K562 (cell line): ENCODE data around the gene TPRG1L. TPM values are rescaled to one million over a fixed set of nuclear protein-coding genes. Genes with fewer than 3 reads are reported as not detected.

Experiments
- ATAC-seq: fragments of 200-7000 bp; cut with Tn5 transposase; 3 replicates; pipeline ENCODE4 v1.9.1; 2020; ENCODE audit warnings: moderate library complexity
- BruUV-seq: library from RNA; stranded (reverse); fragments of 400-500 nt; replicated peaks from 2 replicates; lab custom pipeline; 2021; lab: Mats Ljungman, UMichigan
- CTCF ChIA-PET: fragments of 300-600 bp; formaldehyde crosslinking; extraction: SDS; loops from one replicate; lab custom pipeline; 2021; ENCODE audit warnings: low intra/inter-chr PET ratio; lab: Yijun Ruan, JAX
- POLR2A ChIA-PET: fragments of 300-600, 350-650 bp; sonication (Branson Sonifier 250); formaldehyde crosslinking; extraction: SDS; loops from one replicate; lab custom pipeline; 2021; ENCODE audit warnings: antibody characterized with exemption, inconsistent platforms; lab: Yijun Ruan, JAX
- DNase-seq, 4 experiments: peaks; one replicate each; pipeline versions ENCODE4 v3.0.0 to v3.0.0-alpha.2; 2011 to 2018; ENCODE audit warnings: low spot score in 3 of 4, mixed read lengths in 3 of 4; ENCODE audit errors: extremely low read depth in 1 of 4
- FAIRE-seq: peaks from 2 replicates; lab custom pipeline; 2011; peaks lifted over from hg19 to GRCh38; lab: Jason Lieb, UNC
- H2AFZ ChIP-seq: 2 replicates; pipeline ENCODE4 v1.6.0; 2011; ENCODE audit warnings: low read depth, low read length, control low read depth, inconsistent platforms
- H3K27ac ChIP-seq: fragments of 200-600 bp; 3 replicates; pipeline ENCODE4 v1.8.0; 2011; ENCODE audit warnings: low read depth, mild to moderate bottlenecking, control low read depth, inconsistent platforms, low read length, moderate library complexity, mixed read lengths; ENCODE audit errors: extremely low read depth
- H3K27me3 ChIP-seq, 2 experiments: fragments of 300-600 bp in 1 of 2; 2 replicates in 1 of 2; 3 replicates in 1 of 2; pipeline versions ENCODE4 v1.6.0 to v1.8.0; 2011; ENCODE audit warnings: inconsistent platforms in 2 of 2, low read length in 2 of 2, mild to moderate bottlenecking in 1 of 2, mixed read lengths in 1 of 2, moderate library complexity in 1 of 2; ENCODE audit not compliant: control insufficient read depth in 2 of 2, insufficient read depth in 2 of 2
- H3K36me3 ChIP-seq: fragments of 300-600 bp; 3 replicates; pipeline ENCODE4 v1.8.0; 2011; ENCODE audit warnings: mild to moderate bottlenecking, low read length, inconsistent platforms; ENCODE audit not compliant: control insufficient read depth, insufficient read depth
- H3K4me1 ChIP-seq, 2 experiments: fragments of 200-600 bp in 1 of 2; replicated peaks in 1 of 2; 2 replicates in 1 of 2; 3 replicates in 1 of 2; pipeline versions ENCODE4 v1.5.1 to v1.8.0; 2011; ENCODE audit warnings: inconsistent platforms in 2 of 2, low read length in 2 of 2, mild to moderate bottlenecking in 1 of 2, mixed read lengths in 1 of 2, moderate library complexity in 1 of 2; ENCODE audit not compliant: control insufficient read depth in 2 of 2, insufficient read depth in 2 of 2
- H3K4me2 ChIP-seq: 2 replicates; pipeline ENCODE4 v1.6.1; 2011; ENCODE audit warnings: low read length, control low read depth, inconsistent platforms, mixed read lengths; ENCODE audit not compliant: insufficient read depth
- H3K4me3 ChIP-seq: fragments of 200-600 bp; sonication (generic), shearing (Covaris generic); 2 replicates; pipeline ENCODE4 v1.5.1; 2016; ENCODE audit warnings: control low read depth, inconsistent platforms
- H3K79me2 ChIP-seq: fragments of 200-600 bp; 3 replicates; pipeline ENCODE4 v1.8.0; 2011; ENCODE audit warnings: low read length, inconsistent platforms; ENCODE audit not compliant: control insufficient read depth, insufficient read depth
- H3K9ac ChIP-seq, 2 experiments: 2 replicates each; pipeline versions ENCODE4 v1.6.0 to v1.6.1; 2011; ENCODE audit warnings: low read depth in 2 of 2, low read length in 2 of 2, control low read depth in 1 of 2, inconsistent platforms in 1 of 2, mild to moderate bottlenecking in 1 of 2, mixed read lengths in 1 of 2; ENCODE audit not compliant: insufficient read depth in 1 of 2
- H3K9me1 ChIP-seq: one replicate; pipeline ENCODE4 v1.6.0; 2011; ENCODE audit warnings: inconsistent platforms, mild to moderate bottlenecking, low read length, moderate library complexity; ENCODE audit not compliant: control insufficient read depth, insufficient read depth
- H3K9me3 ChIP-seq: replicated peaks from 2 replicates; pipeline ENCODE4 v1.5.1; 2011; ENCODE audit warnings: low read depth, low read length, inconsistent platforms; ENCODE audit not compliant: control insufficient read depth, insufficient read depth
- H4K20me1 ChIP-seq: replicated peaks from 2 replicates; pipeline ENCODE4 v1.6.1; 2011; ENCODE audit warnings: low read length, inconsistent platforms, mixed read lengths; ENCODE audit not compliant: control insufficient read depth, insufficient read depth
- ESRRA ChIP-seq: fragments of 450-650 bp; IDR thresholded peaks from 2 replicates; pipeline ENCODE4 v1.6.1; 2014; ENCODE audit warnings: low read depth, mild to moderate bottlenecking, moderate library complexity, borderline replicate concordance
- GATAD2B ChIP-seq: fragments of 450-650 bp; IDR thresholded peaks from 2 replicates; pipeline ENCODE4 v1.6.1; 2017; ENCODE audit warnings: mild to moderate bottlenecking, borderline replicate concordance
- MTF1 ChIP-seq: fragments of 250-450 bp; sonication (Bioruptor Pico); IDR thresholded peaks from 2 replicates; pipeline ENCODE4 v1.9.0; 2021; ENCODE audit warnings: moderate library complexity, mild to moderate bottlenecking, inconsistent platforms, borderline replicate concordance
- PCBP2 ChIP-seq: fragments of 200-400 bp; formaldehyde crosslinking; IDR thresholded peaks from 2 replicates; pipeline ENCODE4 v1.6.1; 2018; ENCODE audit warnings: low read length, low read depth, mild to moderate bottlenecking, moderate library complexity; ENCODE audit not compliant: poor library complexity, severe bottlenecking
- SIN3A ChIP-seq, 2 experiments: fragments of 150-350 bp in 1 of 2; IDR thresholded peaks; 2 replicates each; pipeline ENCODE4 v1.6.1; 2011 to 2016; ENCODE audit warnings: borderline replicate concordance in 2 of 2, low read depth in 2 of 2, low read length in 2 of 2, mild to moderate bottlenecking in 2 of 2, moderate library complexity in 2 of 2; ENCODE audit not compliant: control insufficient read depth in 1 of 2
- SPI1 ChIP-seq: IDR thresholded peaks from 2 replicates; pipeline ENCODE4 v1.6.1; 2011; ENCODE audit warnings: low read depth, low read length, control low read depth, borderline replicate concordance
- TCF7 ChIP-seq: sonication (generic); IDR thresholded peaks from 2 replicates; pipeline ENCODE4 v1.6.1; 2016; ENCODE audit warnings: antibody characterized with exemption, borderline replicate concordance
- WHSC1 ChIP-seq: IDR thresholded peaks from one replicate; pipeline ENCODE4 v1.6.1; 2012; ENCODE audit warnings: low read length, control low read depth, inconsistent platforms
- ZC3H4 ChIP-seq: sonication (generic); formaldehyde crosslinking; IDR thresholded peaks from 2 replicates; pipeline ENCODE4 v1.9.0; 2021; ENCODE audit warnings: missing genetic modification reagents, borderline replicate concordance
- ZFX ChIP-seq: sonication (generic); formaldehyde crosslinking; IDR thresholded peaks from 2 replicates; pipeline ENCODE4 v1.8.0; 2022; ENCODE audit warnings: mild to moderate bottlenecking, missing genetic modification reagents, moderate library complexity
- ZKSCAN1 ChIP-seq: fragments of 150-350 bp; IDR thresholded peaks from 2 replicates; pipeline ENCODE4 v1.6.1; 2016; ENCODE audit warnings: low read depth, low read length
- ZNF75A ChIP-seq: fragments of 450-650 bp; formaldehyde crosslinking; IDR thresholded peaks from 2 replicates; pipeline ENCODE4 v1.4.0; 2020; ENCODE audit warnings: mild to moderate bottlenecking
- ZZZ3 ChIP-seq: fragments of 450-650 bp; IDR thresholded peaks from 2 replicates; pipeline ENCODE4 v1.6.1; 2016; ENCODE audit warnings: antibody characterized with exemption, mild to moderate bottlenecking, moderate library complexity
- WGBS: fragments of 100-300 bp; shearing (Covaris generic); methylation state at CpG from one replicate; pipeline ENCODE4 v1.1.6; 2016; ENCODE audit warnings: low coverage, mixed read lengths; ENCODE audit not compliant: insufficient coverage; ENCODE audit errors: missing lambda C conversion rate; 5-methylcytosine and 5-hydroxymethylcytosine counted together
- in situ Hi-C: fragments of 300-500 bp; cut with MboI; formaldehyde crosslinking; loops from 4 replicates; pipeline ENCODE4 v1.15.0; 2018; ENCODE audit warnings: inconsistent platforms, mixed read lengths
- intact Hi-C: fragments of 100-400 bp; cut with micrococcal nuclease; formaldehyde crosslinking; loops from 2 replicates; pipeline ENCODE4 v1.14.2; 2022
- polyA plus RNA-seq, 8 experiments: library from polyadenylated mRNA; depleted of rRNA in 4 of 8; stranded (reverse) in 5 of 8; unstranded in 3 of 8; fragments of >200 nt; fragmentation: Nextera tagmentation in 2 of 8; fragmentation: Illumina TruSeq in 1 of 8; extraction: Ambion mirVana in 2 of 8; extraction: Trizol in 1 of 8; gene quantifications; 2 replicates each; pipeline versions ENCODE4 v1.2.1 to v1.2.3, GENCODE V29; 2011 to 2014; ENCODE audit warnings: inconsistent platforms in 1 of 8, missing spikeins in 1 of 8
- total RNA-seq, 7 experiments: library from RNA; depleted of rRNA in 6 of 7; stranded (reverse); fragments of >200 nt in 6 of 7; fragmentation: Illumina TruSeq in 2 of 7; extraction: Trizol in 2 of 7; gene quantifications; 2 replicates each; pipeline versions ENCODE4 v1.2.1 to v1.2.3, GENCODE V29; 2011 to 2021; ENCODE audit warnings: low replicate concordance in 1 of 7
- TF ChIP-seq, protein P1 (sequence below): sonication (generic); formaldehyde crosslinking; IDR thresholded peaks from 2 replicates; pipeline ENCODE4 v1.9.0; 2022; ENCODE audit warnings: mild to moderate bottlenecking, missing genetic modification reagents
- TF ChIP-seq, protein P2 (sequence below): fragments of 250-450 bp; sonication (Bioruptor Pico); IDR thresholded peaks from 2 replicates; pipeline ENCODE4 v1.5.0; 2020; ENCODE audit warnings: mild to moderate bottlenecking, borderline replicate concordance
- TF ChIP-seq, protein P3 (sequence below): fragments of 250-450 bp; sonication (Bioruptor Pico); IDR thresholded peaks from 2 replicates; pipeline ENCODE4 v1.8.0; 2022; ENCODE audit warnings: inconsistent platforms

TPRG1L gene
- total and polyA plus RNA-seq, 9 of the 15 experiments (the other 6 are each of a cell fraction or from before 2014, with no cell fraction given): 1.6 to 11.0 (median 6.2) TPM

DNA sequence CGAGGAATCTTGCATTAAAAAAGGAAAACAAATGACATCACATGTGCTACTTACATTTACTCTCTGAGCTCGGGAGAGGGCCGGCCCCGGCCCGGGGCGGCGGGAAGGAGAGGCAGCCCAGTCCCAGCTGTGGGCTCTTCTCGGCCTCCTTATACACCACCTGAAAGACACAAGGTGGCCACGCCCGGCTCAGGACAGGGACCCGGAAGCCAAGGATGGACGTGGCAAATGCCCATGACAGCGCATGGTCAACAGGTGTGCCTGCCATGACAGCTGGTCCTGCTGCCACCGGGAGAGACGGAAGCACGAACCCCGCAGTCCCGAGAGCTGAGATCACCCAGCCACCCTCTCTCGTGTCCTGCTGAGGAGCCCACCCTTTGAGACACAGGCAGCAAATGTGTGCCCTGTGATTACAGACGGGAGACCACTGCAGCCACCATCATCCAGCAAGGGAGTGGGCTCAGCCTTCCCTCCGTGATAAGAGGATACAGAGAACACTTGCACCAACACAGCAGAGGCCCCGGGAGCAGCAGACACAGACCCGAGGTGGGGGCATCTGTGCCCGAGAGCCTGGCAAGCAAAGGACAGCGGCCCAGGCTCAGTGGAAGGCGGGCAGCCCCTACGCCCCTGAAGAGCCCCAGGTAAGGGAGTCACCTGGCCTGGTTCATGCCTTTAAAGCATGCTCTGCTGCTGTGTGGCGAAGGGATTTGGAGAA is 8.7 kb downstream of the TPRG1L start:
- Histone ChIP-seq H3K79me2 (no peaks in the 10 kb centered on the region), H3K27ac (no peak overlapping the region), H3K9me1 (no peaks in the 10 kb centered on the region), H3K27me3 (no peaks in the 10 kb centered on the region), H3K9me3 (no peaks in the 10 kb centered on the region), H4K20me1 (no peaks in the 10 kb centered on the region), H3K4me1 (peaks cover 0 to 11% of the 10 kb centered on the region in 2 experiments; a peak in 1 of 5 replicates), H3K9ac (peak overlapping the region in 1 of 2 experiments; percentile 50; a peak in 1 of 4 replicates), H3K4me2 (no peak overlapping the region), H3K4me3 (no peak overlapping the region), H2AFZ (no peak overlapping the region), H3K36me3 (peaks cover 62% of the 10 kb centered on the region; the same call in 2 of the 3 replicates)
- ATAC-seq (no peak), FAIRE-seq (no peak), DNase-seq (no peak)
- CTCF ChIA-PET: no interaction called here
- no TSS peak for BruUV-seq
- TF ChIP-seq ZZZ3: no peak
- TF ChIP-seq MTF1 (CRISPR knock-in tag): no peak
- TF ChIP-seq, protein P1, sequence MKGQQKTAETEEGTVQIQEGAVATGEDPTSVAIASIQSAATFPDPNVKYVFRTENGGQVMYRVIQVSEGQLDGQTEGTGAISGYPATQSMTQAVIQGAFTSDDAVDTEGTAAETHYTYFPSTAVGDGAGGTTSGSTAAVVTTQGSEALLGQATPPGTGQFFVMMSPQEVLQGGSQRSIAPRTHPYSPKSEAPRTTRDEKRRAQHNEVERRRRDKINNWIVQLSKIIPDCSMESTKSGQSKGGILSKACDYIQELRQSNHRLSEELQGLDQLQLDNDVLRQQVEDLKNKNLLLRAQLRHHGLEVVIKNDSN (CRISPR knock-in tag): no peak
- no peak for TF ChIP-seq GATAD2B
- TF ChIP-seq, protein P2, sequence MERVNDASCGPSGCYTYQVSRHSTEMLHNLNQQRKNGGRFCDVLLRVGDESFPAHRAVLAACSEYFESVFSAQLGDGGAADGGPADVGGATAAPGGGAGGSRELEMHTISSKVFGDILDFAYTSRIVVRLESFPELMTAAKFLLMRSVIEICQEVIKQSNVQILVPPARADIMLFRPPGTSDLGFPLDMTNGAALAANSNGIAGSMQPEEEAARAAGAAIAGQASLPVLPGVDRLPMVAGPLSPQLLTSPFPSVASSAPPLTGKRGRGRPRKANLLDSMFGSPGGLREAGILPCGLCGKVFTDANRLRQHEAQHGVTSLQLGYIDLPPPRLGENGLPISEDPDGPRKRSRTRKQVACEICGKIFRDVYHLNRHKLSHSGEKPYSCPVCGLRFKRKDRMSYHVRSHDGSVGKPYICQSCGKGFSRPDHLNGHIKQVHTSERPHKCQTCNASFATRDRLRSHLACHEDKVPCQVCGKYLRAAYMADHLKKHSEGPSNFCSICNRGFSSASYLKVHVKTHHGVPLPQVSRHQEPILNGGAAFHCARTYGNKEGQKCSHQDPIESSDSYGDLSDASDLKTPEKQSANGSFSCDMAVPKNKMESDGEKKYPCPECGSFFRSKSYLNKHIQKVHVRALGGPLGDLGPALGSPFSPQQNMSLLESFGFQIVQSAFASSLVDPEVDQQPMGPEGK (CRISPR knock-in tag): no peak
- TF ChIP-seq, protein P3, sequence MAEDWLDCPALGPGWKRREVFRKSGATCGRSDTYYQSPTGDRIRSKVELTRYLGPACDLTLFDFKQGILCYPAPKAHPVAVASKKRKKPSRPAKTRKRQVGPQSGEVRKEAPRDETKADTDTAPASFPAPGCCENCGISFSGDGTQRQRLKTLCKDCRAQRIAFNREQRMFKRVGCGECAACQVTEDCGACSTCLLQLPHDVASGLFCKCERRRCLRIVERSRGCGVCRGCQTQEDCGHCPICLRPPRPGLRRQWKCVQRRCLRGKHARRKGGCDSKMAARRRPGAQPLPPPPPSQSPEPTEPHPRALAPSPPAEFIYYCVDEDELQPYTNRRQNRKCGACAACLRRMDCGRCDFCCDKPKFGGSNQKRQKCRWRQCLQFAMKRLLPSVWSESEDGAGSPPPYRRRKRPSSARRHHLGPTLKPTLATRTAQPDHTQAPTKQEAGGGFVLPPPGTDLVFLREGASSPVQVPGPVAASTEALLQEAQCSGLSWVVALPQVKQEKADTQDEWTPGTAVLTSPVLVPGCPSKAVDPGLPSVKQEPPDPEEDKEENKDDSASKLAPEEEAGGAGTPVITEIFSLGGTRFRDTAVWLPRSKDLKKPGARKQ (CRISPR knock-in tag): no peak
- TF ChIP-seq ZFX (CRISPR knock-in tag): no peak
- TF ChIP-seq ZKSCAN1: no peak
- no peak for TF ChIP-seq PCBP2
- TF ChIP-seq ZNF75A (CRISPR knock-in tag): no peak
- TF ChIP-seq WHSC1: no peak
- no peak for TF ChIP-seq ZC3H4
- TF ChIP-seq SPI1: no peak
- no peak for TF ChIP-seq ESRRA
- no peak for TF ChIP-seq TCF7
- TF ChIP-seq SIN3A (IDR thresholded peaks at IDR 0.05; ENCODE audit: borderline replicate concordance in 2 of 2, control insufficient read depth in 1 of 2, low read depth in 2 of 2, low read length in 2 of 2): no peak
- POLR2A ChIA-PET: interaction anchor here (0.9 kb wide), 1 partner anchor 88 kb away, joined by 4 read pairs; no protein-coding TSS in a partner anchor
- WGBS: 87% methylated on average over 28 of the region's 28 CpGs
- intact Hi-C loops: no loop called here
- in situ Hi-C loops: no loop called here
